WERI-Rb-1 (cell line): Measurements from ENCODE around the gene BCL10.

Experiments used
- DNase-seq: peaks from one replicate; pipeline ENCODE4 v3.0.0-alpha.2; 2020
- H3K27ac ChIP-seq: fragments of 250-450 bp; sonication (Bioruptor Pico); 2 replicates; pipeline ENCODE4 v1.5.1; 2020; ENCODE audit warnings: mild to moderate bottlenecking, moderate library complexity
- H3K27me3 ChIP-seq: fragments of 250-450 bp; sonication (Bioruptor Pico); 2 replicates; pipeline ENCODE4 v1.5.1; 2021; ENCODE audit warnings: mild to moderate bottlenecking, low read depth, moderate library complexity; ENCODE audit not compliant: insufficient read depth, severe bottlenecking
- H3K36me3 ChIP-seq: fragments of 250-450 bp; sonication (Bioruptor Pico); 2 replicates; pipeline ENCODE4 v1.5.1; 2020; ENCODE audit warnings: mild to moderate bottlenecking, moderate library complexity
- H3K4me3 ChIP-seq: 2 replicates; pipeline ENCODE4 v1.5.1; 2011; ENCODE audit warnings: low read depth, mild to moderate bottlenecking, control low read depth, low read length
- H3K9me3 ChIP-seq: fragments of 250-450 bp; sonication (Bioruptor Pico); 2 replicates; pipeline ENCODE4 v1.5.1; 2021; ENCODE audit warnings: mild to moderate bottlenecking, moderate library complexity; ENCODE audit not compliant: severe bottlenecking
- TF ChIP-seq, protein P1 (sequence below): IDR thresholded peaks from 2 replicates; pipeline ENCODE4 v1.5.1; 2011; ENCODE audit warnings: low read depth, mild to moderate bottlenecking, control low read depth, inconsistent platforms, low read length

The BCL10 gene

DNA sequence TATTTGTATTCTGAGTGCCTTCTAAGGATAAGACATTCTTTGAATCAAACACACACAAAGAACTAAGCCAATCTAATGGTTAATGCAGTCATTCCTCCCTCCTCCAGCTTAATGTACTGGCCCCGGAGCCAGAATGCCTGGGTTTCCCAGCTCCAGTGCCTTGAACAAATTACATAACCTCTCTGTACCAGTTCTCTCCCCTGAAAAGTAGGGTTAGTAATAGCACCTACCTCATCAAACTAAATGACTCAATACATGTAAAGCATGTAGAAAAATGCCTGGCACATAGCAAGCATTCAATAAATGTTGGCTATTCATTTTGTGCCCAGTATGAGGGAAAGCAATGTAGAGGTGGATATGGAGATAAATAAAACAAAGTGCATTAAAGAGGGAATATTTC, 31.0 kb downstream of the BCL10 start:
- Histone ChIP-seq H3K4me3 (no peak overlapping the region), H3K36me3 (peaks cover under 1% of the 10 kb centered on the region; the same call in 1 of the 2 replicates), H3K9me3 (no peaks in the 10 kb centered on the region), H3K27ac (no peak overlapping the region), H3K27me3 (no peaks in the 10 kb centered on the region)
- DNase-seq = no peak
- TF ChIP-seq, protein P1, sequence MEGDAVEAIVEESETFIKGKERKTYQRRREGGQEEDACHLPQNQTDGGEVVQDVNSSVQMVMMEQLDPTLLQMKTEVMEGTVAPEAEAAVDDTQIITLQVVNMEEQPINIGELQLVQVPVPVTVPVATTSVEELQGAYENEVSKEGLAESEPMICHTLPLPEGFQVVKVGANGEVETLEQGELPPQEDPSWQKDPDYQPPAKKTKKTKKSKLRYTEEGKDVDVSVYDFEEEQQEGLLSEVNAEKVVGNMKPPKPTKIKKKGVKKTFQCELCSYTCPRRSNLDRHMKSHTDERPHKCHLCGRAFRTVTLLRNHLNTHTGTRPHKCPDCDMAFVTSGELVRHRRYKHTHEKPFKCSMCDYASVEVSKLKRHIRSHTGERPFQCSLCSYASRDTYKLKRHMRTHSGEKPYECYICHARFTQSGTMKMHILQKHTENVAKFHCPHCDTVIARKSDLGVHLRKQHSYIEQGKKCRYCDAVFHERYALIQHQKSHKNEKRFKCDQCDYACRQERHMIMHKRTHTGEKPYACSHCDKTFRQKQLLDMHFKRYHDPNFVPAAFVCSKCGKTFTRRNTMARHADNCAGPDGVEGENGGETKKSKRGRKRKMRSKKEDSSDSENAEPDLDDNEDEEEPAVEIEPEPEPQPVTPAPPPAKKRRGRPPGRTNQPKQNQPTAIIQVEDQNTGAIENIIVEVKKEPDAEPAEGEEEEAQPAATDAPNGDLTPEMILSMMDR = no peak

DNA sequence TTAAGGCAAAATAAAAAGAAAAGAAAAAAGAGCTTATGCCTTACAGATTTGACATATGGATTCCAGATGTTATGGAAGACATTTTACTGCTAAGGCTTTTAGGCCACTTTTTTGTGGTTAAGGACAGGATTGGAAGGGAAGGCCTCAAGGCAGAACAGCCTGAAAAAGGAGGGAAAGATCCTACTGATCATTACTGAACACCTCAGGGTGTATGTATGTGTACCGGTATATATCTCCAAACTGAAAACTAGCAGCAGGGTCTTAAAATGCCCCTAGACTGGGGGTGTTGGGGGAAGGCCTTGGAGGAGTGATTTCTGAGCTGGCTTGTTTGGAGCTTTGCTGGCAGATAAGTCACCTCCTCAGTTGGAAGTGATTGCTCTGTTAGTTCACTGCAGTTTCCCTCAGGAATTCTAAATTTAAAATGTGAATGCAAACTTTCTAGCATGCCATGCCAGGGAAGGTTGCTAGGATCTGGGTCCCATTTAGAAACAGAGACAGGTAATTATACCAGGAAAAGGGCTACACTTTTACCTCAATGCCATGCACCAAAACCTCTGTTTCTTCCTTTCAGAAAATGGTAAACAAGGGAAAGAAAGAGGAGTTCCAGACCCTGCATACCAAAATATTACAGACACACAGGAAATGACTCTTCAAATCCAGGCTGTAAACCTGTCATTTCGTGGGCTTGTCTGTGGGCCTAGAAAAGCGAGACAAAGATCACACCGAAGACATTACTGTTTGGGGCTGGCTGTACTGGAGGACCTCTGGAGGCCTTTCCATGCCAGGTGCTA, 32.0 kb downstream of the BCL10 start:
- no peak for DNase-seq
- Histone ChIP-seq H3K27ac (no peak overlapping the region), H3K9me3 (no peaks in the 10 kb centered on the region), H3K36me3 (no peaks in the 10 kb centered on the region), H3K4me3 (no peak overlapping the region), H3K27me3 (no peaks in the 10 kb centered on the region)
- TF ChIP-seq, protein P1 = no peak

DNA sequence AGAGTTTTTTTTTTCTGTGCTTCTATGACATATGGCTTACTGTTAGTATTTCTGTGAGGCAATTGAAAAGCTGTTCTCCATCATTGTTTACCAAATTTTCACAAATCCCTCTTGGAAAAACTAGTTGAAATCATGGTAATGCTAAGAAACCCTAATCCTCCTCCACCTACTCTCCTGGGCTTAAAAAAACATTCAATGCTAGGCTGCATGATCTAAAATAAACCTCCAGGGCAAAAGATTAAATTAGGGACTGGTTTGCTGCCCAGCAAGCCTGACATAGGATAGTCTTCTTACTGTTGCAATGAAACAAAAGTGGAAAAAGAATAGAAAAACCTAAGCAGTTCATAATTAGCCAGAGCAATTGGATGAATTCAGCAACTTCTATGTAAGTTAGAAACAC, 33.1 kb downstream of the BCL10 start:
- TF ChIP-seq, protein P1 = no peak
- DNase-seq = no peak
- Histone ChIP-seq H3K27ac (no peak overlapping the region), H3K9me3 (no peaks in the 10 kb centered on the region), H3K4me3 (no peak overlapping the region), H3K36me3 (no peaks in the 10 kb centered on the region), H3K27me3 (no peaks in the 10 kb centered on the region)

DNA sequence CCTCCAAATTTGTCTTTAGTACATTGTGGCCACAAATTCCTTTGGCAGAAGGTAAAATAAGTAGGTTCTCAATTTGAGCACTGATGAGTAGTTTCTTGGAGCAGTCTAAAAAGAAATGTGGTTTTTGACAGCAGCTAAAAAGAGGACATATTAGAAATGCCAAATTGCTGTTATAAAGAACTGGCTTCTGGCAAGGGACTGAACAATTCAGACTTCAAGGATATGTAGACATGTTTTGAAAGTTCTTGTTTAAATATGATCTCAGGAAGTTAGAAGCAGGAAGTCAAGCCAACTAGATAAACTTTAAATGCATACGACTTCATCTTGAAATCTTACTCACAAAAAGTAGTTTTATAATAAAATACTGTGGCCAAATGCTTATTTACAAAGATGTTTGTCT, 35.8 kb downstream of the BCL10 start:
- Histone ChIP-seq H3K27ac (no peak overlapping the region), H3K36me3 (no peaks in the 10 kb centered on the region), H3K9me3 (no peaks in the 10 kb centered on the region), H3K4me3 (no peak overlapping the region), H3K27me3 (no peaks in the 10 kb centered on the region)
- no peak for DNase-seq
- TF ChIP-seq, protein P1 = no peak

DNA sequence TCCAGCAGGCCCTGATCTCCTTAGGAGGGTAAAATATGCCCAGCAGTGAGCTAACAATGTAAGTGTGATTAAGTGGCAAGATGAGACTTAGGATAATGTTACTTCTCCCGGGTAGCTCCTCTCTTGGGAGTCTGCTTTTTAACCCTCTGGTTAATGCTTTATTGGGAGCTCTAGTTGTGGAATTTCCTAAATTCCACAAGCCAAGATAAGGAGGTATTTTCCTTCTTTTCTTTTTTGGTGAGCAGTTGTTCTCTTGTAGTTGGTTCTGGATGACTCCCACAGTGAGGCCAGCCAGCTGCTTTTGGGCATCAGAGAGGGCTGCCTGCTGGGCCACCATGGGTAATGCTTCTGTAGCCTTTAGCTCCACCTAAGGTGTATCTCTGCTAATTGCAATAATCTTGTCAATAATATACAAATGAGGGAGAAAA, 36.2 kb downstream of the BCL10 start:
- Histone ChIP-seq H3K4me3 (no peak overlapping the region), H3K27me3 (no peaks in the 10 kb centered on the region), H3K9me3 (no peaks in the 10 kb centered on the region), H3K36me3 (no peaks in the 10 kb centered on the region), H3K27ac (no peak overlapping the region)
- no peak for DNase-seq
- TF ChIP-seq, protein P1 = no peak

DNA sequence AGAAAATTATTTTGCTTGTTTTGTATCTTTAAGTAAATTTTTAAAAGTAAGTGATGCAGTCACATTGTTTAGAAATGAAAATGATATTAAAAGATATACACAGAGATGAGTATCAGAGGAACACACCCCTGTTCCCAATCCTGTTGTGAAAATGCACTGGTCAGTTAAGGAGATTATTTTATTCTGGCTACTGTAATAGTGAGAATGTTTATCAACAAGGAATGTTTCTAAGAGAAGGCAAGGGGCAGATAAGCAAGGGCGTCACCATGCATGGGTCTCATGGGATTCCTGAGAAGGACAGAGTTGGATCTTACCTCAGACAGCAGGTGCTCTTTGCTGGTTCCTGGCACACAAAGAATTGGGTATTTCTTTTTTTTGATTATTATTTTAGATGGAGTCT, 38.8 kb downstream of the BCL10 start:
- Histone ChIP-seq H3K27ac (no peak overlapping the region), H3K27me3 (no peaks in the 10 kb centered on the region), H3K4me3 (no peak overlapping the region), H3K36me3 (no peaks in the 10 kb centered on the region), H3K9me3 (no peaks in the 10 kb centered on the region)
- no peak for DNase-seq
- TF ChIP-seq, protein P1 = no peak
